K562 (cell line): Measurements from ENCODE around the gene RSPH3.

ENCODE experiments used
- EP300 ChIP-seq: IDR thresholded peaks from 2 replicates; pipeline ENCODE4 v1.6.1; 2012; ENCODE audit warnings: low read length, improper control_type of control experiment
- PHF8 ChIP-seq: fragments of 200-600 bp; sonication (generic); IDR thresholded peaks from 2 replicates; pipeline ENCODE4 v1.6.1; 2012; ENCODE audit warnings: mixed run types, mild to moderate bottlenecking, inconsistent platforms, low read length, moderate library complexity, borderline replicate concordance
- POLR2G ChIP-seq: fragments of 200-400 bp; formaldehyde crosslinking; IDR thresholded peaks from 2 replicates; pipeline ENCODE4 v1.6.1; 2017; ENCODE audit warnings: low read depth, mild to moderate bottlenecking, antibody characterized with exemption, low read length, moderate library complexity

DNA sequence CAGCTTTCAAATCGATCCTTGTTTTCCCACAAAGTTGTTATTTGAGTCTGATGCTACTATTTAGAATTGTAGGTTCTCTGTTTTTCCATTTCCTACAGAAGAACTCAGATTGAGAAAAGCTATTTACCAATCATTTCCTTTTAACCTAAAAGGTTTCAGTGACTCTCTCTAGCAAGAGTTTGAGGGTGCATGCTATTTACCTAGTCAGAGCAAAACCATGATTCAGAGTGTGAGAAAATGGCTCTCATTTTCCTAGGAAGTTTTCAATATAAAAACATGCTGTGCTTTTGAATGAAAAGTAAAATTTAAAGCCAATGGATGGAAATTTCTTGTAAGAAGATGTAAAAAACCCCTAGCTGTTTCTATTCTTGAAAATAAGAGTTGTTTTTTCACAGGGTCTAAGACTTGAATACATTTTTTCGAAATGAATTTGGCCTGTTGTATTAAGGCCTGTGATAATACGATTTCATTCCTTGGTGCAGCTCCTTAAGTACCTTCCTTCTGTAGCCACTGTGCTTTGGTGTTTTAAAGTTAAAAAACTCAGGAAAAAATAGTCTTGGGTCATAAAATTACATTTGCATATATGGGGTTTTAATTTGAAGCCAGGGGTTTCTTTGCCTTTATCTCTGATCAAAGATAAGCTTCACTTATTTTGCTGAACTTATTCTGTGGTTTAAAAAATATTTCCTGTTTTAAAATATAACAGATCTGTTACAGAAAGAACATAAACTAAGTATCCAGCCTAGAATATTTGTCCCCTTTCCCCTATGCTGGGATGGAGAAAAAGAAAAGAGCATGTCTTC lies 18.0 kb upstream of the RSPH3 start:
- no peak for TF ChIP-seq POLR2G
- TF ChIP-seq PHF8, result no peak
- no peak for TF ChIP-seq EP300
